HepG2 (cell line): ENCODE results near the gene WDR76. TPM values are rescaled to one million over a fixed set of nuclear protein-coding genes. Genes with fewer than 3 reads are reported as not detected.

Source experiments
- ATF2 ChIP-seq: sonication (generic); formaldehyde crosslinking; IDR thresholded peaks from 2 replicates; pipeline ENCODE4 v1.4.0; 2020; ENCODE audit warnings: missing genetic modification reagents
- ELF4 ChIP-seq: sonication (generic); formaldehyde crosslinking; IDR thresholded peaks from 2 replicates; pipeline ENCODE4 v1.5.0; 2020; ENCODE audit warnings: missing genetic modification reagents, mild to moderate bottlenecking, moderate library complexity, borderline replicate concordance
- HNRNPK ChIP-seq: fragments of 200-400 bp; formaldehyde crosslinking; IDR thresholded peaks from 2 replicates; pipeline ENCODE4 v1.6.1; 2018; ENCODE audit warnings: low read length, low read depth, moderate library complexity, mild to moderate bottlenecking; ENCODE audit not compliant: poor library complexity, severe bottlenecking
- KAT8 ChIP-seq: IDR thresholded peaks from 2 replicates; pipeline ENCODE4 v1.6.1; 2016; ENCODE audit warnings: missing genetic modification reagents, missing compliant biosample characterization
- KLF13 ChIP-seq: sonication (generic); formaldehyde crosslinking; IDR thresholded peaks from 2 replicates; pipeline ENCODE4 v1.4.0; 2020; ENCODE audit warnings: mild to moderate bottlenecking, missing genetic modification reagents
- KLF15 ChIP-seq: sonication (generic); formaldehyde crosslinking; IDR thresholded peaks from 2 replicates; pipeline ENCODE4 v1.8.1; 2023; ENCODE audit warnings: borderline replicate concordance, mild to moderate bottlenecking, inconsistent platforms, missing genetic modification reagents, mixed read lengths
- MED13 ChIP-seq: sonication (generic); formaldehyde crosslinking; IDR thresholded peaks from 2 replicates; pipeline ENCODE4 v1.5.0; 2020; ENCODE audit warnings: missing genetic modification reagents
- NFE2 ChIP-seq: sonication (generic); formaldehyde crosslinking; IDR thresholded peaks from 2 replicates; pipeline ENCODE4 v1.4.0; 2020; ENCODE audit warnings: missing genetic modification reagents
- PHF20 ChIP-seq: sonication (generic); formaldehyde crosslinking; IDR thresholded peaks from 2 replicates; pipeline ENCODE4 v1.5.0; 2020; ENCODE audit warnings: mild to moderate bottlenecking, missing genetic modification reagents
- PHF5A ChIP-seq: IDR thresholded peaks from one replicate; pipeline ENCODE4 v1.6.1; 2018; ENCODE audit warnings: low read depth, missing genetic modification reagents; ENCODE audit not compliant: unreplicated experiment
- SRF ChIP-seq: IDR thresholded peaks from 2 replicates; pipeline ENCODE4 v1.6.1; 2011; ENCODE audit warnings: mild to moderate bottlenecking, low read depth, low read length, moderate library complexity
- STAT5B ChIP-seq: sonication (generic); formaldehyde crosslinking; IDR thresholded peaks from 2 replicates; pipeline ENCODE4 v1.4.0; 2020; ENCODE audit warnings: missing genetic modification reagents
- TMF1 ChIP-seq: sonication (generic); formaldehyde crosslinking; IDR thresholded peaks from 2 replicates; pipeline ENCODE4 v1.8.1; 2022; ENCODE audit warnings: low read depth, missing genetic modification reagents
- YEATS2 ChIP-seq: sonication (generic); formaldehyde crosslinking; IDR thresholded peaks from 2 replicates; pipeline ENCODE4 v1.4.0; 2020; ENCODE audit warnings: missing genetic modification reagents, borderline replicate concordance
- ZMYM2 ChIP-seq: sonication (generic); formaldehyde crosslinking; IDR thresholded peaks from 2 replicates; pipeline ENCODE4 v1.8.0; 2022; ENCODE audit warnings: mild to moderate bottlenecking, missing genetic modification reagents
- ZNF235 ChIP-seq: sonication (generic); formaldehyde crosslinking; IDR thresholded peaks from 2 replicates; pipeline ENCODE4 v1.8.1; 2023; ENCODE audit warnings: mild to moderate bottlenecking, missing genetic modification reagents, borderline replicate concordance
- ZNF614 ChIP-seq: IDR thresholded peaks from 2 replicates; pipeline ENCODE4 v1.6.1; 2018; ENCODE audit warnings: missing biosample characterization, missing genetic modification reagents, inconsistent platforms, borderline replicate concordance
- ZNF740 ChIP-seq: sonication (generic); formaldehyde crosslinking; IDR thresholded peaks from 2 replicates; pipeline ENCODE4 v1.4.0; 2020; ENCODE audit warnings: missing genetic modification reagents
- ZXDC ChIP-seq: sonication (generic); formaldehyde crosslinking; IDR thresholded peaks from 2 replicates; pipeline ENCODE4 v1.5.0; 2020; ENCODE audit warnings: mild to moderate bottlenecking, missing genetic modification reagents
- polyA plus RNA-seq, 8 experiments: library from polyadenylated mRNA; depleted of rRNA in 3 of 8; stranded (reverse) in 7 of 8; unstranded in 1 of 8; fragments of >200 nt; fragmentation: Illumina TruSeq in 4 of 8; extraction: Trizol in 4 of 8; gene quantifications; 2 replicates each; pipeline versions ENCODE4 v1.2.1 to v1.2.3, GENCODE V29; 2011 to 2016; ENCODE audit warnings: low read depth in 4 of 8, missing spikeins in 1 of 8, mixed read lengths in 1 of 8; ENCODE audit not compliant: insufficient read depth in 1 of 8
- total RNA-seq, 5 experiments: library from RNA; depleted of rRNA; stranded (reverse); fragments of >200 nt; fragmentation: Illumina TruSeq; extraction: Trizol; gene quantifications; 2 replicates each; pipeline ENCODE4 v1.2.3, GENCODE V29; 2016; ENCODE audit warnings: low read depth in 1 of 5
- TF ChIP-seq, protein P1 (sequence below): sonication (generic); formaldehyde crosslinking; IDR thresholded peaks from 2 replicates; pipeline ENCODE4 v1.5.0; 2020; ENCODE audit warnings: missing genetic modification reagents, mild to moderate bottlenecking, borderline replicate concordance
- TF ChIP-seq, protein P2 (sequence below): sonication (generic); formaldehyde crosslinking; IDR thresholded peaks from 2 replicates; pipeline ENCODE4 v1.4.0; 2020; ENCODE audit warnings: mild to moderate bottlenecking, missing genetic modification reagents, borderline replicate concordance

The WDR76 gene
- total and polyA plus RNA-seq, 2 of the 13 experiments (the other 11 are each of a cell fraction or from before 2014, with no cell fraction given), result 1.1 to 9.7 TPM

DNA sequence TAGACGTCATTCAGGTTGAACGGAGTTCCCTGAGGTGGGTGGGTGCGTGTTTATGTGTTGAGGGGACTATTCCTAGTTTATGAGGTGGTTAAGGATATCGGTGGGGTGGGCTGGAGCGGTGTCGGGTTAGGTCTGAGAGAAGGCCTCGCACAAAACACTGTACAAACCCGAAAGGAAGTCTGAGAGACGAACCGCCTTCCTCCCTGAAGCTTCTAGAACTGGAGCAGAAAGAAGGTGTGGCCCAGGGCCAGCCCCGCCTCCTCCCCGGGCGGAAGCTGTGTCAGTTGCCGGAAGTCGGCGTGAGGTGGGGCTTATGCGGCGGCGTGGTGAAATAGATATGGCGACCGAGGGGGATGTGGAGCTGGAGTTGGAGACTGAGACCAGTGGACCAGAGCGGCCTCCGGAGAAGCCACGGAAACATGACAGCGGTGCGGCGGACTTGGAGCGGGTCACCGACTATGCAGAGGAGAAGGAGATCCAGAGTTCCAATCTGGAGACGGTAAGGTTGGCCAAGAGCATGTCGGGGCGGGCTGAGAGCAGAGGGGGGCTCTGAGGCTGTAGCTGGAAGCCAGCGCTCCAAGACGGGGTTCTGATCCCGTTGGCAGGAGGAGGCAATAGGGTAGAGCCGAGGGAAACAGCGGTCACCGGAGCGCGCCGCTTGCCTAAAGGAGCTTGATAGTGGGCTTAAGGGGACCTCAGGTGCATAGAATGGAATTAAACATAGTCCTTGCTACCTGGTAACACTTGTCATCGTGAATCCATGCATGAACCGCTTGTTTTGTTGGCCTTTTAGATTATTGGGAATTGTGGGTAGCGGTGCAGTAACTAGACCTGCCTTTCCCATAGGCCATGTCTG, 26.3 kb upstream of the WDR76 start, which contains the start of gene HYPK (continued):
- TF ChIP-seq ZXDC (CRISPR knock-in tag), result 0 out of 2 replicates have a peak, but pooled peaks have one; percentile 57
- TF ChIP-seq ZMYM2 (CRISPR knock-in tag), result no peak
- TF ChIP-seq TMF1, result no peak
- TF ChIP-seq YEATS2 (CRISPR knock-in tag), result peak; percentile 67; the same call in 1 of the 2 replicates
- TF ChIP-seq PHF5A, result peak; percentile 74
- no peak for TF ChIP-seq SRF
- TF ChIP-seq ZNF614, result no peak
- 0 out of 2 replicates have a peak, but pooled peaks have one; percentile 21 for TF ChIP-seq STAT5B (CRISPR knock-in tag)
- TF ChIP-seq ATF2 (CRISPR knock-in tag), result 0 out of 2 replicates have a peak, but pooled peaks have one; percentile 14
- no peak for TF ChIP-seq ELF4 (CRISPR knock-in tag)
- TF ChIP-seq ZNF740 (CRISPR knock-in tag), result no peak
- no peak for TF ChIP-seq MED13 (CRISPR knock-in tag)
- TF ChIP-seq PHF20 (CRISPR knock-in tag), result peak; percentile 81
- no peak for TF ChIP-seq NFE2
- peak; percentile 74; the same call in 1 of the 2 replicates for TF ChIP-seq ZNF235 (CRISPR knock-in tag)
- no peak for TF ChIP-seq KLF13 (CRISPR knock-in tag)
- TF ChIP-seq, protein P1, sequence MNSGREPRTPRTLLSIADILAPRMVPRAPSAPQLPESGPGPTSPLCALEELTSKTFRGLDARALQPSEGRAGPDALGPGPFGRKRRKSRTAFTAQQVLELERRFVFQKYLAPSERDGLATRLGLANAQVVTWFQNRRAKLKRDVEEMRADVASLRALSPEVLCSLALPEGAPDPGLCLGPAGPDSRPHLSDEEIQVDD (CRISPR knock-in tag), result peak; percentile 77; the same call in 1 of the 2 replicates
- peak; percentile 87 for TF ChIP-seq KAT8 (CRISPR knock-in tag)
- TF ChIP-seq, protein P2, sequence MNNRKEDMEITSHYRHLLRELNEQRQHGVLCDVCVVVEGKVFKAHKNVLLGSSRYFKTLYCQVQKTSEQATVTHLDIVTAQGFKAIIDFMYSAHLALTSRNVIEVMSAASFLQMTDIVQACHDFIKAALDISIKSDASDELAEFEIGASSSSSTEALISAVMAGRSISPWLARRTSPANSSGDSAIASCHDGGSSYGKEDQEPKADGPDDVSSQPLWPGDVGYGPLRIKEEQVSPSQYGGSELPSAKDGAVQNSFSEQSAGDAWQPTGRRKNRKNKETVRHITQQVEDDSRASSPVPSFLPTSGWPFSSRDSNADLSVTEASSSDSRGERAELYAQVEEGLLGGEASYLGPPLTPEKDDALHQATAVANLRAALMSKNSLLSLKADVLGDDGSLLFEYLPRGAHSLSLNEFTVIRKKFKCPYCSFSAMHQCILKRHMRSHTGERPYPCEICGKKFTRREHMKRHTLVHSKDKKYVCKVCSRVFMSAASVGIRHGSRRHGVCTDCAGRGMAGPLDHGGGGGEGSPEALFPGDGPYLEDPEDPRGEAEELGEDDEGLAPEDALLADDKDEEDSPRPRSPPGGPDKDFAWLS (CRISPR knock-in tag), result no peak
- TF ChIP-seq HNRNPK, result no peak
- no peak for TF ChIP-seq KLF15 (CRISPR knock-in tag)
